Esophagus muscularis mucosa (tissue), 3 donors: ENCODE data around the gene DMC1.

Source experiments
- CTCF ChIP-seq, 3 experiments: fragments of 200-600 bp in 2 of 3; fragments of 450-650 bp in 1 of 3; sonication (generic) in 2 of 3; IDR thresholded peaks; one replicate each; pipeline ENCODE4 v1.5.1; 2017 to 2019; ENCODE audit warnings: antibody characterized with exemption in 3 of 3, mild to moderate bottlenecking in 2 of 3, moderate library complexity in 1 of 3
- EP300 ChIP-seq: sonication (generic); formaldehyde crosslinking; IDR thresholded peaks from one replicate; pipeline ENCODE4 v1.6.1; 2017; ENCODE audit warnings: antibody characterized with exemption

- TF ChIP-seq CTCF (IDR thresholded peaks at IDR 0.05) (no peak), EP300 (no peak)
Measured at GRCh38 chr22:38554281-38554680, 15.7 kb downstream of the DMC1 start.
